Caki2 (cell line): ENCODE measurements around the gene ARL6. TPM values are rescaled to one million over a fixed set of nuclear protein-coding genes. Genes with fewer than 3 reads are reported as not detected.
"Not testable (repeated sequence)": the region's sequence is repeated elsewhere in the genome, so short reads cannot be mapped to it uniquely, and the experiment has no call there.

ENCODE experiments used
- DNase-seq: peaks from one replicate; pipeline ENCODE4 v3.0.0-alpha.2; 2015; ENCODE audit warnings: low read depth
- in situ Hi-C: cut with HindIII; loops from 2 replicates; pipeline ENCODE4 v1.10.0; 2016; ENCODE audit warnings: low sequenced_read_pairs, low pct_unique_long_range_greater_than_20kb, mixed read lengths
- total RNA-seq: library from RNA; depleted of rRNA; stranded (reverse); fragments of >200 nt; shearing (Covaris generic); gene quantifications from 2 replicates; pipeline ENCODE4 v1.2.3, GENCODE V29; 2014; ENCODE audit warnings: low replicate concordance

The ARL6 gene
- total RNA-seq, 1 experiment from 2014 or later: 4.1 TPM

- in situ Hi-C loops: no loop called here
- DNase-seq: no peak
Observed at GRCh38 chr3:97816811-97817210, 52.3 kb downstream of the ARL6 start.

GRCh38 chr3:97817965-97818364 lies 53.4 kb downstream of the ARL6 start:
- in situ Hi-C loops: no loop called here
- no peak for DNase-seq

- in situ Hi-C loops: no loop called here
Observed at GRCh38 chr3:97820780-97821179, 56.2 kb downstream of the ARL6 start.

GRCh38 chr3:97821287-97821773 lies 56.8 kb downstream of the ARL6 start:
- no peak for DNase-seq
- in situ Hi-C loops: no loop called here

More at GRCh38 chr3:97820780-97821179, 56.2 kb downstream of the ARL6 start:
- DNase-seq: peak; percentile 0

GRCh38 chr3:97821774-97822358 lies 57.3 kb downstream of the ARL6 start, which contains the start of gene CRYBG3:
CRYBG3 (plus strand) TSS chr3:97822011; CDS start chr3:97822207, 196 bp downstream.
- in situ Hi-C loops: no loop called here
- peak; percentile 75 for DNase-seq

- no peak for DNase-seq
- in situ Hi-C loops: no loop called here
Observed at GRCh38 chr3:97822359-97822775, 57.8 kb downstream of the ARL6 start.

GRCh38 chr3:97823046-97824004 lies 58.8 kb downstream of the ARL6 start:
- in situ Hi-C loops: no loop called here
- DNase-seq: no peak

GRCh38 chr3:97825101-97825500 lies 60.5 kb downstream of the ARL6 start:
- in situ Hi-C loops: no loop called here
- DNase-seq: no peak

GRCh38 chr3:97827741-97828471 lies 63.3 kb downstream of the ARL6 start:
- DNase-seq: no peak
- in situ Hi-C loops: no loop called here

GRCh38 chr3:97829198-97829597 lies 64.6 kb downstream of the ARL6 start:
- no peak for DNase-seq
- in situ Hi-C loops: no loop called here

- DNase-seq: no peak
- in situ Hi-C loops: no loop called here
Observed at GRCh38 chr3:97830638-97831037, 66.1 kb downstream of the ARL6 start.

- no peak for DNase-seq
- in situ Hi-C loops: no loop called here
Observed at GRCh38 chr3:97831140-97831539, 66.6 kb downstream of the ARL6 start.

GRCh38 chr3:97833184-97833583 lies 68.6 kb downstream of the ARL6 start:
- DNase-seq, in situ Hi-C loops: not testable (repeated sequence)

- in situ Hi-C loops: no loop called here
- no peak for DNase-seq
Observed at GRCh38 chr3:97835761-97836160, 71.2 kb downstream of the ARL6 start.

GRCh38 chr3:97838393-97838792 lies 73.8 kb downstream of the ARL6 start:
- no peak for DNase-seq
- in situ Hi-C loops: no loop called here

GRCh38 chr3:97839944-97840343 lies 75.4 kb downstream of the ARL6 start:
- no peak for DNase-seq
- in situ Hi-C loops: no loop called here

GRCh38 chr3:97841304-97841703 lies 76.7 kb downstream of the ARL6 start:
- in situ Hi-C loops: no loop called here
- DNase-seq: no peak

GRCh38 chr3:97841956-97842355 lies 77.4 kb downstream of the ARL6 start:
- DNase-seq: no peak
- in situ Hi-C loops: no loop called here

GRCh38 chr3:97848779-97849178 lies 84.2 kb downstream of the ARL6 start:
- DNase-seq: no peak
- in situ Hi-C loops: no loop called here
